Stomach (tissue), 9 donors: ENCODE data around the gene ERG. TPM values are rescaled to one million over a fixed set of nuclear protein-coding genes. Genes with fewer than 3 reads are reported as not detected.

Experiments
- DNase-seq, 2 donors: peaks; one replicate each; pipeline versions ENCODE4 v3.0.0 to v3.0.0-alpha.2; 2013 to 2019
- H3K27ac ChIP-seq, 5 donors: fragments of 200-600 bp in 4 of 5; sonication (generic) in 4 of 5; one replicate each; pipeline ENCODE4 v1.5.1; 2013 to 2019; ENCODE audit warnings: mild to moderate bottlenecking in 1 of 5, moderate library complexity in 1 of 5
- H3K27me3 ChIP-seq, 3 donors: fragments of 200-600 bp; sonication (generic); one replicate each; pipeline ENCODE4 v1.5.1; 2017 to 2019; ENCODE audit warnings: mixed run types in 1 of 3
- H3K36me3 ChIP-seq, 4 donors: fragments of 200-600 bp; sonication (generic); 1 replicate in 3 of 4; 2 replicates in 1 of 4; pipeline ENCODE4 v1.5.1; 2016 to 2019
- H3K4me1 ChIP-seq, 4 donors: fragments of 200-600 bp; sonication (generic); one replicate each; pipeline ENCODE4 v1.5.1; 2016 to 2019
- H3K4me3 ChIP-seq, 4 donors: fragments of 200-600 bp; sonication (generic) in 3 of 4; one replicate each; pipeline ENCODE4 v1.5.1; 2016 to 2019; ENCODE audit warnings: mild to moderate bottlenecking in 1 of 4
- H3K9me3 ChIP-seq, 4 donors: fragments of 200-600 bp; sonication (generic); one replicate each; pipeline ENCODE4 v1.5.1; 2016 to 2019
- EP300 ChIP-seq: sonication (generic); formaldehyde crosslinking; IDR thresholded peaks from one replicate; pipeline ENCODE4 v1.6.1; 2017; ENCODE audit warnings: antibody characterized with exemption
- POLR2A ChIP-seq, 4 donors: fragments of 450-650 bp; IDR thresholded peaks; one replicate each; pipeline ENCODE4 v1.6.1; 2016; ENCODE audit warnings: antibody characterized with exemption in 4 of 4, control low read depth in 2 of 4, mild to moderate bottlenecking in 1 of 4, moderate library complexity in 1 of 4
- POLR2AphosphoS5 ChIP-seq, 3 donors: sonication (generic); formaldehyde crosslinking; IDR thresholded peaks; one replicate each; pipeline ENCODE4 v1.6.1; 2016; ENCODE audit warnings: antibody characterized with exemption in 3 of 3
- WGBS, 5 donors: extraction: QIAGEN DNeasy Blood & Tissue Kit in 3 of 5; methylation state at CpG; one replicate each; pipeline versions ENCODE4 v1.1.5 to v1.1.7; 2013 to 2018; 5-methylcytosine and 5-hydroxymethylcytosine counted together
- intact Hi-C: fragments of 100-400 bp; cut with DNase I; formaldehyde crosslinking; loops from one replicate; pipeline ENCODE4 v1.15.1; 2023; ENCODE audit warnings: low total_unique reads
- polyA plus RNA-seq, 3 donors: library from polyadenylated mRNA; stranded (reverse); fragments of 200-250 nt; gene quantifications; one replicate each; pipeline ENCODE4 v1.2.3, GENCODE V29; 2013
- total RNA-seq, 5 donors: library from RNA; depleted of rRNA; stranded (reverse); fragments of >200 nt; gene quantifications; one replicate each; pipeline versions ENCODE4 v1.1.0 to v1.2.3, GENCODE V29; 2014 to 2016
- TF ChIP-seq, protein P1 (sequence below), 7 experiments: fragments of 450-650 bp in 4 of 7; fragments of 200-600 bp in 3 of 7; sonication (generic) in 3 of 7; IDR thresholded peaks; one replicate each; pipeline ENCODE4 v1.5.1; 2016 to 2019; ENCODE audit warnings: antibody characterized with exemption in 7 of 7, control low read depth in 2 of 7, mild to moderate bottlenecking in 1 of 7
- donor health status: healthy with polysubstance abuse.
- donor health status: Bipolar disorder and iron deficiency.
- donor health status: healthy.

ERG gene
- total and polyA plus RNA-seq, 8 donors, result 0.58 to 14.5 (median 5.4) TPM; not detected in 1

DNA sequence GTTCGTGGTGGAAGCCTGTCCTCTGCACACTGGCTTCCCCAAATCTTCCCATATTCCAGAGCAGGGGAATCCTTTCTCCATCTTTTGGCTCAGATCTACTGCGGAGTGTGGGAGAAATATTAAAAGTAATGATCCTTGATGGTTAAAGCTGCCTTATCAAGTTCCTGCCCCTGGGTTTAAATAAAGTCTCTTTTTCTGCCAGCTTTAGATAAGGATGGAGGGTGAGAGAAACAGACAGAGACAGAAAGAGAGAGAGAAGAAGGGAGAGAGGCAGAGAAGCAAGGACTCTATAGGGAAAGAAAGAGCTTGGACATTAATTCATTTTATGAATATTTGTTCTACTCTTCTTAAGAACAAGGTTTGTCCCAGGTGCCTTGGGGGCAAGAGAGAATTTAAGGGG, 143.5 kb downstream of the ERG start:
- TF ChIP-seq POLR2A (IDR thresholded peaks at IDR 0.05), result no peak
- no peak for TF ChIP-seq POLR2AphosphoS5 (IDR thresholded peaks at IDR 0.05)
- TF ChIP-seq, protein P1, sequence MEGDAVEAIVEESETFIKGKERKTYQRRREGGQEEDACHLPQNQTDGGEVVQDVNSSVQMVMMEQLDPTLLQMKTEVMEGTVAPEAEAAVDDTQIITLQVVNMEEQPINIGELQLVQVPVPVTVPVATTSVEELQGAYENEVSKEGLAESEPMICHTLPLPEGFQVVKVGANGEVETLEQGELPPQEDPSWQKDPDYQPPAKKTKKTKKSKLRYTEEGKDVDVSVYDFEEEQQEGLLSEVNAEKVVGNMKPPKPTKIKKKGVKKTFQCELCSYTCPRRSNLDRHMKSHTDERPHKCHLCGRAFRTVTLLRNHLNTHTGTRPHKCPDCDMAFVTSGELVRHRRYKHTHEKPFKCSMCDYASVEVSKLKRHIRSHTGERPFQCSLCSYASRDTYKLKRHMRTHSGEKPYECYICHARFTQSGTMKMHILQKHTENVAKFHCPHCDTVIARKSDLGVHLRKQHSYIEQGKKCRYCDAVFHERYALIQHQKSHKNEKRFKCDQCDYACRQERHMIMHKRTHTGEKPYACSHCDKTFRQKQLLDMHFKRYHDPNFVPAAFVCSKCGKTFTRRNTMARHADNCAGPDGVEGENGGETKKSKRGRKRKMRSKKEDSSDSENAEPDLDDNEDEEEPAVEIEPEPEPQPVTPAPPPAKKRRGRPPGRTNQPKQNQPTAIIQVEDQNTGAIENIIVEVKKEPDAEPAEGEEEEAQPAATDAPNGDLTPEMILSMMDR (IDR thresholded peaks at IDR 0.05), result no peak
- no peak for TF ChIP-seq EP300

DNA sequence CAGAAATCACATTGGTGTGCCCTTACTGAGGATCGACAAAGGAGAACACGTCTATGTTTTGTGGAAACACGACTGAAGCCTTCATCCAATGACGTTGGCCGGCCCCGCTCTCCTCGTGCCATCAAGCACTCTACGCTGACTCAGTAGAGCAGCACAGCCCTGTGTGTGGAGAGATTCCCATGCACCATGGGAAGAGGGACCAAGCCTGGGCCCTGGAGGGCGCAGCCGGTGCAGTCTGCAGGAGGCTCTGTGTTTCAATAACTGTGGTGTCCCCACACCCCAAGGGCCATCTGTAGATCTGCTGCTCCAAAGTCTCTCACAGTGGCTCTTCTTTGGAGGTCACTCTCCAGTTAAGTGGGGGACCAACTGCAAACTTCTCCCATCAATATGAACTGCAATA, 144.0 kb downstream of the ERG start:
- WGBS, 5 donors, result 95 to 96% (median 95%) methylated on average over 10 of the region's 10 CpGs
- Histone ChIP-seq H3K9me3 (no peaks in the 10 kb centered on the region), H3K36me3 (no peaks in the 10 kb centered on the region), H3K4me3 (no peak overlapping the region), H3K4me1 (peaks cover 16 to 27% (median 20%) of the 10 kb centered on the region in 4 donors), H3K27ac (no peak overlapping the region), H3K27me3 (peaks cover 0 to 5% (median 0%) of the 10 kb centered on the region in 3 donors)
- TF ChIP-seq, protein P1 (IDR thresholded peaks at IDR 0.05), result no peak
- no peak for TF ChIP-seq POLR2A (IDR thresholded peaks at IDR 0.05)
- no peak for TF ChIP-seq EP300
- TF ChIP-seq POLR2AphosphoS5 (IDR thresholded peaks at IDR 0.05), result no peak
- intact Hi-C loops, result no loop called here
- no peak for DNase-seq

More for the DNA sequence above, 143.5 kb downstream of the ERG start:
- 49 to 69% (median 59%) methylated on average over 2 of the region's 2 CpGs for WGBS, 5 donors
- intact Hi-C loops, result loop anchor here (5.0 kb wide), 2 partner anchors 132 to 192 kb away; no protein-coding TSS in a partner anchor
- H3K27me3 ChIP-seq, result peaks cover 0 to 5% (median 0%) of the 10 kb centered on the region in 3 donors
- no peak for DNase-seq
- H3K4me3 ChIP-seq, result no peak overlapping the region
- H3K36me3 ChIP-seq, result no peaks in the 10 kb centered on the region
- no peaks in the 10 kb centered on the region for H3K9me3 ChIP-seq
- no peak overlapping the region for H3K27ac ChIP-seq
- peaks cover 16 to 27% (median 20%) of the 10 kb centered on the region in 4 donors for H3K4me1 ChIP-seq

DNA sequence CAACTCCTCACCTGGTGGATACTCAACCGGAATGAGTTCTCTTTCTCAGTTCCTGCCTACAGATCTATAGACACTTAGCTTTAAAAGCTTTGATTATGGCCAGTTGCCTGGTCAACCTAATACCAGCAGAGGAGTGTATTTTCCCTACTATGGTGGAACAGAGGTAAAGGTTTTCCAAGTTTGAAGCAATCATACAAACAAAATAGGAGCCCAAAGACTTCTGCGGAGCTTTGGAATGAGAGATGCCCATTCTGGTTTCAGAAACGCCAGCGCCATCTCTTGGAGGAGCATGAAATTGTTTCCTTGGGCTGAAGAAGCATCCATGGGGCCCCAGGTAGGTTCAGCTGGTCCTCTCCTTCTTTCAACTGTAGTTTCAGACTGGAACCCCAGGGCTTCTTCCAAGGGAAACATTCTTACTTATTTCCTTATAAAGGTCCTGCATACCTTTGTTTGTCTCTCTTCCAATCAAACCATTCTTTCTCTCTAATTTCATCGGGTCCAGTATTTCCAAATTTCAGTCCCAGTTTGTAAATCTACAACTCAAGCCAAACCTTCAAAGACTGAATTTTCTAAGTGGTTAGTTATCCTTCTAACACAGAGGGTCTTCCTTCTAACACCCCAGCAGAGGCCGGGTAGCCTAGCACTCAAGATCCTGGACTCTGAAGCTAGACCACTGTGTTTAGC, 145.6 kb downstream of the ERG start:
- Histone ChIP-seq H3K27ac (peak overlapping the region in 2 of 5 donors; percentile 40 to 56), H3K4me1 (peaks cover 16 to 27% (median 20%) of the 10 kb centered on the region in 4 donors), H3K36me3 (no peaks in the 10 kb centered on the region), H3K4me3 (no peak overlapping the region), H3K27me3 (no peaks in the 10 kb centered on the region), H3K9me3 (no peaks in the 10 kb centered on the region)
- DNase-seq, result peak; percentile 78 to 79
- TF ChIP-seq, protein P1 (IDR thresholded peaks at IDR 0.05), result peak in 5 of 7 experiments; percentile 58 to 76 (median 62)
- TF ChIP-seq POLR2AphosphoS5 (IDR thresholded peaks at IDR 0.05), result no peak
- 39 to 50% (median 45%) methylated on average over 6 of the region's 6 CpGs for WGBS, 5 donors
- intact Hi-C loops, result no loop called here

DNA sequence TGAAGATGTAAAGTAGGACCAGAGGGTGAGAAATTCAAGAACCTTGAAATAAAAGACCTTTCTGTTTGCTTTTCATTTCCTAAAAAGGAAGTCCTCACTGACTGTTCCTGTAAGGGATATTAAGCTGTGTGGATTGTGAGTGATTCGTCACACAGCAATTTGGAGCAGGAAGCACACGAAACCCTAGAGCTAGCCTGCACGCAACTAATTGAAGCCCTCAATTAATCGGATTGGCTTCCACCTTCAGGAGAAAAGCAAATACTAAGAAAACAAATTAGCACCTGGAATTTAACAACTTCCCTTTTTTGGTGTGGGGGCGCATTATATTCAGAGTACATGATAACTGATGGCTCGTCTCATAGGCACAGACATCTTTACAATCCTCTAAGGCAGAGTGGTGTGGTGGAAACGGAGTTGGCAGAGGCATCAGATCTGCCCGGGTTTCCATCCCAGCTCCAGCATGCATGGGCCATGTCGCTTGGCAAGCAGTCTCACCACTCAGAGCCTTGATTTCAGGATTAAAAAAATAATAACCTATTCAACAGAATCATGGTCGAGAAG, 146.2 kb downstream of the ERG start:
- 18 to 39% (median 21%) methylated on average over 10 of the region's 10 CpGs for WGBS, 5 donors
- intact Hi-C loops, result no loop called here
- DNase-seq, result no peak
- Histone ChIP-seq H3K36me3 (no peaks in the 10 kb centered on the region), H3K27me3 (no peaks in the 10 kb centered on the region), H3K4me1 (peaks cover 16 to 27% (median 20%) of the 10 kb centered on the region in 4 donors), H3K4me3 (no peak overlapping the region), H3K9me3 (no peaks in the 10 kb centered on the region), H3K27ac (peak overlapping the region in 2 of 5 donors; percentile 40 to 56)
- no peak for TF ChIP-seq EP300
- peak in 1 of 3 donors; percentile 59 for TF ChIP-seq POLR2AphosphoS5 (IDR thresholded peaks at IDR 0.05)
